ENCODE measurements around the gene ICAM2.

ICAM2 gene

GRCh38 chr17:63961355-63962212 is 58.8 kb downstream of the ICAM2 start:
- peaks cover 3 to 5% of the 10 kb centered on the region in 2 donors for H3K4me1 ChIP-seq (ENCODE audit: control insufficient read depth in 1 of 2, insufficient read depth in 2 of 2, low read length in 2 of 2)
- no peak overlapping the region for H3K9ac ChIP-seq (ENCODE audit: low read depth in 1 of 2, low read length in 2 of 2)
- H3K27me3 ChIP-seq (ENCODE audit: control insufficient read depth in 1 of 2, insufficient read depth in 2 of 2, low read length in 2 of 2): no peaks in the 10 kb centered on the region
- no peaks in the 10 kb centered on the region for H3K36me3 ChIP-seq (ENCODE audit: control insufficient read depth in 1 of 2, insufficient read depth in 2 of 2, low read length in 2 of 2)
- peak overlapping the region; percentile 23 to 55 for H3K4me3 ChIP-seq (ENCODE audit: low read depth in 1 of 2, low read length in 2 of 2)
- H3K27ac ChIP-seq (ENCODE audit: low read depth, low read length): no peak overlapping the region
- no peaks in the 10 kb centered on the region for H3K9me3 ChIP-seq (ENCODE audit: control insufficient read depth in 1 of 2, low read length in 2 of 2)

DNA sequence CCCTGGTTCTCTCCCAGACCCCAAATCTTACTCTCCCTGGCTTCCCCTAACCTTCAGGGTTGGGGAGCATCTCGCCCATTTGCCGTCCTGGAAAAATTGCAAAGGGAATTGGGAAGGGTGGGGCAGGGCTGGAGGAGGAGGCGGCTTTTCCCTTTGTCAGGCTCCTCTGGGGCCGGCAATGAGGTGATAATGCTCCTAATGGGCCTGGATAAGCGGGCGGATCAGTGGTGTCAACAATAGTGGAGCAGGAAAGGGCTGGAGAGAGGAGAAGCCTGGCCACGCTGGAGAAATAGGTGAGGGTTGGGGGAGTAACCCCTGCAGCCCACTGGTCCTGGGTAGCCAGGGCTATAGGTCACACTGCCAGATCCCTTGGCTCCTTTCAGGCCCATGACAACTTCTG is 60.0 kb downstream of the ICAM2 start:
- Histone ChIP-seq H3K9me3 (ENCODE audit: control insufficient read depth in 1 of 2, low read length in 2 of 2) (no peaks in the 10 kb centered on the region), H3K4me3 (ENCODE audit: low read depth in 1 of 2, low read length in 2 of 2) (no peak overlapping the region), H3K9ac (ENCODE audit: low read depth in 1 of 2, low read length in 2 of 2) (no peak overlapping the region), H3K27ac (ENCODE audit: low read depth, low read length) (no peak overlapping the region), H3K27me3 (ENCODE audit: control insufficient read depth in 1 of 2, insufficient read depth in 2 of 2, low read length in 2 of 2) (no peaks in the 10 kb centered on the region), H3K36me3 (ENCODE audit: control insufficient read depth in 1 of 2, insufficient read depth in 2 of 2, low read length in 2 of 2) (no peaks in the 10 kb centered on the region), H3K4me1 (ENCODE audit: control insufficient read depth in 1 of 2, insufficient read depth in 2 of 2, low read length in 2 of 2) (peaks cover 3 to 5% of the 10 kb centered on the region in 2 donors)

- Histone ChIP-seq H3K9ac (ENCODE audit: low read depth in 1 of 2, low read length in 2 of 2) (no peak overlapping the region), H3K9me3 (ENCODE audit: control insufficient read depth in 1 of 2, low read length in 2 of 2) (no peaks in the 10 kb centered on the region), H3K4me1 (ENCODE audit: control insufficient read depth in 1 of 2, insufficient read depth in 2 of 2, low read length in 2 of 2) (peaks cover 3 to 5% of the 10 kb centered on the region in 2 donors), H3K27me3 (ENCODE audit: control insufficient read depth in 1 of 2, insufficient read depth in 2 of 2, low read length in 2 of 2) (no peaks in the 10 kb centered on the region), H3K4me3 (ENCODE audit: low read depth in 1 of 2, low read length in 2 of 2) (no peak overlapping the region), H3K27ac (ENCODE audit: low read depth, low read length) (no peak overlapping the region), H3K36me3 (ENCODE audit: control insufficient read depth in 1 of 2, insufficient read depth in 2 of 2, low read length in 2 of 2) (no peaks in the 10 kb centered on the region)
Observed at GRCh38 chr17:63960006-63960405, 60.4 kb downstream of the ICAM2 start.

GRCh38 chr17:63956296-63956920 is 64.0 kb downstream of the ICAM2 start:
- no peaks in the 10 kb centered on the region for H3K27me3 ChIP-seq (ENCODE audit: control insufficient read depth in 1 of 2, insufficient read depth in 2 of 2, low read length in 2 of 2)
- peaks cover 3 to 4% of the 10 kb centered on the region in 2 donors for H3K4me1 ChIP-seq (ENCODE audit: control insufficient read depth in 1 of 2, insufficient read depth in 2 of 2, low read length in 2 of 2)
- no peaks in the 10 kb centered on the region for H3K36me3 ChIP-seq (ENCODE audit: control insufficient read depth in 1 of 2, insufficient read depth in 2 of 2, low read length in 2 of 2)
- H3K9me3 ChIP-seq (ENCODE audit: control insufficient read depth in 1 of 2, low read length in 2 of 2): no peaks in the 10 kb centered on the region
- H3K27ac ChIP-seq (ENCODE audit: low read depth, low read length): no peak overlapping the region
- H3K9ac ChIP-seq (ENCODE audit: low read depth in 1 of 2, low read length in 2 of 2): no peak overlapping the region
- no peak overlapping the region for H3K4me3 ChIP-seq (ENCODE audit: low read depth in 1 of 2, low read length in 2 of 2)

GRCh38 chr17:63955791-63956190 is 64.6 kb downstream of the ICAM2 start:
- H3K4me1 ChIP-seq (ENCODE audit: control insufficient read depth in 1 of 2, insufficient read depth in 2 of 2, low read length in 2 of 2): no peaks in the 10 kb centered on the region
- H3K27ac ChIP-seq (ENCODE audit: low read depth, low read length): no peak overlapping the region
- no peak overlapping the region for H3K4me3 ChIP-seq (ENCODE audit: low read depth in 1 of 2, low read length in 2 of 2)
- no peak overlapping the region for H3K9ac ChIP-seq (ENCODE audit: low read depth in 1 of 2, low read length in 2 of 2)
- H3K27me3 ChIP-seq (ENCODE audit: control insufficient read depth in 1 of 2, insufficient read depth in 2 of 2, low read length in 2 of 2): no peaks in the 10 kb centered on the region
- H3K36me3 ChIP-seq (ENCODE audit: control insufficient read depth in 1 of 2, insufficient read depth in 2 of 2, low read length in 2 of 2): no peaks in the 10 kb centered on the region
- no peaks in the 10 kb centered on the region for H3K9me3 ChIP-seq (ENCODE audit: control insufficient read depth in 1 of 2, low read length in 2 of 2)

DNA sequence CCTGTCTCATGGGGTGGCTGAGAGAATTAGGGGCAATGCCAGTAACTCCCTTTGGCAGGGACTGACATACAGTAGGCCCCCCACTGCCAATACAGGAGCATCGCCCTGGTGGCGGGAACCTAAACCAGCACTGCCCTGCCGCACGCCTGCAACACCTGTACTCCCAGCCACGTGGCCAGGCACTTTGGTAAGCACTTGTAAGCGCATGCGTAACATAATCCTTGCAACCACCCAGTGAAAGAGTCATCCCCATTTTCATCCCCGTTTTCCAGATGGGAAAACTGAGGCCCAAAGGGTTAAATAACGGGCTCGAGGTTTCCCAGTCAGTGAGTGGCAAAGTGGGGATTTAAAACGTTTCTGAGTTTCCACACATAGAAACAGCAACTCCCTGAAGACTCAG is 65.2 kb downstream of the ICAM2 start:
- no peak overlapping the region for H3K9ac ChIP-seq (ENCODE audit: low read depth in 1 of 2, low read length in 2 of 2)
- H3K27ac ChIP-seq (ENCODE audit: low read depth, low read length): no peak overlapping the region
- H3K27me3 ChIP-seq (ENCODE audit: control insufficient read depth in 1 of 2, insufficient read depth in 2 of 2, low read length in 2 of 2): no peaks in the 10 kb centered on the region
- H3K4me1 ChIP-seq (ENCODE audit: control insufficient read depth in 1 of 2, insufficient read depth in 2 of 2, low read length in 2 of 2): no peaks in the 10 kb centered on the region
- H3K4me3 ChIP-seq (ENCODE audit: low read depth in 1 of 2, low read length in 2 of 2): no peak overlapping the region
- H3K36me3 ChIP-seq (ENCODE audit: control insufficient read depth in 1 of 2, insufficient read depth in 2 of 2, low read length in 2 of 2): no peaks in the 10 kb centered on the region
- H3K9me3 ChIP-seq (ENCODE audit: control insufficient read depth in 1 of 2, low read length in 2 of 2): no peaks in the 10 kb centered on the region

GRCh38 chr17:63954402-63955063 is 65.9 kb downstream of the ICAM2 start:
- Histone ChIP-seq H3K27me3 (ENCODE audit: control insufficient read depth in 1 of 2, insufficient read depth in 2 of 2, low read length in 2 of 2) (no peaks in the 10 kb centered on the region), H3K4me3 (ENCODE audit: low read depth in 1 of 2, low read length in 2 of 2) (no peak overlapping the region), H3K9ac (ENCODE audit: low read depth in 1 of 2, low read length in 2 of 2) (no peak overlapping the region), H3K9me3 (ENCODE audit: control insufficient read depth in 1 of 2, low read length in 2 of 2) (no peaks in the 10 kb centered on the region), H3K27ac (ENCODE audit: low read depth, low read length) (no peak overlapping the region), H3K4me1 (ENCODE audit: control insufficient read depth in 1 of 2, insufficient read depth in 2 of 2, low read length in 2 of 2) (no peaks in the 10 kb centered on the region), H3K36me3 (ENCODE audit: control insufficient read depth in 1 of 2, insufficient read depth in 2 of 2, low read length in 2 of 2) (no peaks in the 10 kb centered on the region)
